Measurements from ENCODE around the gene LDB3.

- TF ChIP-seq CTCF (IDR thresholded peaks at IDR 0.05; ENCODE audit: low read length) (no peak), EZH2 (IDR thresholded peaks at IDR 0.05; ENCODE audit: borderline replicate concordance, low read length) (no peak)
Observed at GRCh38 chr10:86685416-86685815, 17.1 kb downstream of the LDB3 start.

All from OCI-LY1 (cell line).